ENCODE data around the gene CASS4.
A peak's percentile ranks its signal among the peaks of the same experiment; 100 is the strongest.

The CASS4 gene

DNA sequence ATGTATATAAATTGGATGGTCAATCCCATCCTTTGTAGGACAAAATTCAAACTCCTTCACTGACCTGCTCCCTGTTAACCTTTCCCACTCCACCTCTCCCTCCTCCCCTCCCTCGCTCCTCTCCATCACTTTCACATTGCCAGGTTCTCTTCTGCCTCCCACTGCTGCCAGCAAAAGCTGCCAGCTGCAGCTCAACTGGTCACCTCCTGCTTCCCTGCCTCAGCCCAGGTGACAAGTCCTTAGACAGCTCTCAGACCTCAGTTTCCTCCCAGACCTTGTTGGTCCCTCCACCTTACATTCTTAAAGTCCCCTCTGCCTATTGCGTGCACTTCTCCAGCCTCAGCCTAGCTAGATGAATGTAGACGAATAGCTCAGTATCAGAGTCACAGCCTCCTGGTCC is 33.1 kb downstream of the CASS4 start:
- no peak for DNase-seq (ENCODE audit: low spot score)

DNA sequence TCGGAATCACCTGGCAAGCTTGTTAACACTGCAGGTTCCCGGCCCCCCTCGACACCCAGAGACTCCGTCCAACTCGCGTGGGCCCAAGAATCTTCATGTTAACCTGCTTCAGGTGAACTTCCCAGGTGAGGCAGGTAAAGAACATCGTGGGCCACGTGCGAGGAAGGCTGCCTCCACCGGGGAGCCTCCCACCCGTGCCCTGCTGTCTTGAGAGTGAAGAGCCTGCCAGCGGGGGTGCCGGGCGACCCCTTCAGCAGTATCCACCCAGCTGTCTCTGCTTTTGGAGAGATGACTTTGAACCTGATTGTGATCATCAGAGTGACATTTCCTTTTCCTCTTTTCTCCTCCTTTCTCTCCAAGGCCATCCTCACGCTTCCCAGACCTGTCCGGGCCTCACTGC is 33.5 kb downstream of the CASS4 start:
- DNase-seq (ENCODE audit: low spot score) = no peak

- DNase-seq (ENCODE audit: low spot score) = no peak
These were observed 35.2 kb downstream of the CASS4 start for GRCh38 chr20:56447227-56447626.

- DNase-seq (ENCODE audit: low spot score) = no peak
These were observed 37.4 kb downstream of the CASS4 start for GRCh38 chr20:56449459-56449858.

- DNase-seq (ENCODE audit: low spot score) = no peak
These were observed 39.2 kb downstream of the CASS4 start for GRCh38 chr20:56451056-56451765.

DNA sequence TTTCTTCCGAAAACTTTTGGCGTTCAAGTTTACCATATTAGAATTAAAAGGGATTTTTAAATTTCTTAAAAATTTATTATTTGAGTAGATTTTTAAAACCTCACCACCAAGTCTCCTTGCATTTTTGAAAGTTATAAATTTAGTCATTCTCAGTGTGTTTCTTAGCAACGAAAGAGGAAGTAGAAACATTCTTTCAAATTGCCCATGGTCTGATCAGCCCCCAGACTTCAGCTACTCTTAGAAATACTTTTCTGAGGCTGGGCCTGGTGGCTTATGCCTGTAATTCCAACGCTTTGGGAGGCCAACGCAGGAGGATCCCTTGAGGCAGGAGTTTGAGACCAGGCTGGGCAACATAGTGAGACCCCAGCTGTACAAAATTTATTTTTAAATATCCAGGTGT is 41.3 kb downstream of the CASS4 start:
- no peak for DNase-seq (ENCODE audit: low spot score)

DNA sequence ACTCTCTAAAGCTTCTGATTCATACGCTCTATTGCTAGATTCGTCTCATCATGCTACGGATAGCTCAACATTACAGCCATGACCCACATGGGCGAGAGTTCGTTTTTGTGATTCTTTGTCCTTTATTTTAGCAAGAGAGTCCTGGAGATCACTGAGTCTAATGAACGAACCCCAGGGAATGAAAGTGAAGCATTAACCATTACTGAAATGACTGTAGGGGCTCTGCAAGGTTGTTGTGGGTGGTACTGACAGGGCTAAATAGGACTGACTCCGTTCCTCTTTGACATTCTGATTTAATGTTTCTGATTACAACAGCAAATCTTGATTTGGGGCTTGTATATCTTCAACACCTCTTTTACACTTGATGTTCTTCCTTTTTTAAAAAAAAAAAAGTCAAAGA is 42.7 kb downstream of the CASS4 start:
- DNase-seq (ENCODE audit: low spot score) = no peak

DNA sequence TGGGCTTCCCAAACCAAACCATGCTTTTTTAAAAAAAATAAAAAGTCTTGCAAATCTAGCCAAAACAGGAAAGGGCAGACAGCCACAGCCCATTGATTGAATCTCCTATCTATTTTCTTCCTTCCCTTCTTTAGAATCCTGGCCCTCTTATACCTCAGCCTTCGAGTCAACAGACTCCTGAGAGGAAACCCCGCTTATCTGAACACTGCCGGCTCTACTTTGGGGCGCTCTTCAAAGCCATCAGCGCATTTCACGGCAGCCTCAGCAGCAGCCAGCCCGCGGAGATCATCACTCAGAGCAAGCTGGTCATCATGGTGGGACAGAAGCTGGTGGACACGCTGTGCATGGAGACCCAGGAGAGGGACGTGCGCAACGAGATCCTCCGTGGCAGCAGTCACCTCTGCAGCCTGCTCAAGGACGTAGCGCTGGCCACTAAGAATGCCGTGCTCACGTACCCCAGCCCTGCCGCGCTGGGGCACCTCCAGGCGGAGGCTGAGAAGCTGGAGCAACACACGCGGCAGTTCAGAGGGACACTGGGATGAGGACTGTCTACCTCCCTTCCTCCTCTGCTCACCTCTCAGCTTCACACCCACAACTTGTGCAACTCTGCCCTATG is 46.3 kb downstream of the CASS4 start:
- DNase-seq (ENCODE audit: low spot score) = no peak

- DNase-seq (ENCODE audit: low spot score) = no peak
These were observed 48.4 kb downstream of the CASS4 start for GRCh38 chr20:56460459-56460858.

GRCh38 chr20:56461576-56461975 is 49.5 kb downstream of the CASS4 start:
- DNase-seq (ENCODE audit: low spot score) = no peak

DNA sequence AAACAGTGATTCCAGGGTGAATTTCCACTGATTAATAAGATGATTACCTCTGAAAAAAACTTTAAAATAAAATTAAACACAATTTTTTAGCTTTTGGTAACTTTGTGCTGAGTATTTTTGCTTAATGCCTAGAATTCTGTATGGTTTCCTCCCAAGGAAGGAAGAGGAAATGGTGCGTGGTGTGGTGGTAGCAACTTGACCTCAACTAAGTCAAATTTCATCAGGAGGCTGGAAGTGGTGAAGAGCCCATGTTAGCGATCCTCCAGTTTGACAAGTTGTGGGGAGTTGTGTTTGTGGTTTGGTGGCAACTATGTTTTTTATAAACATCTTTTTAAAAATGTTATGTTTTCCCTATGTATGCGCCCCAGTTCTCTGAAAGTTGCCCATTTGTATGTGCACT is 51.4 kb downstream of the CASS4 start:
- no peak for DNase-seq (ENCODE audit: low spot score)

GRCh38 chr20:56465997-56466396 is 53.9 kb downstream of the CASS4 start:
- no peak for DNase-seq (ENCODE audit: low spot score)

GRCh38 chr20:56467968-56468315 is 55.9 kb downstream of the CASS4 start:
- DNase-seq (ENCODE audit: low spot score) = no peak

- DNase-seq (ENCODE audit: low spot score) = peak; percentile 91
These were observed 56.4 kb downstream of the CASS4 start, which contains the start of gene RTF2 for GRCh38 chr20:56468316-56469076. Gene RTF2 (plus strand): TSS chr20:56468627. CDS start chr20:56468698, 71 bp downstream.

DNA sequence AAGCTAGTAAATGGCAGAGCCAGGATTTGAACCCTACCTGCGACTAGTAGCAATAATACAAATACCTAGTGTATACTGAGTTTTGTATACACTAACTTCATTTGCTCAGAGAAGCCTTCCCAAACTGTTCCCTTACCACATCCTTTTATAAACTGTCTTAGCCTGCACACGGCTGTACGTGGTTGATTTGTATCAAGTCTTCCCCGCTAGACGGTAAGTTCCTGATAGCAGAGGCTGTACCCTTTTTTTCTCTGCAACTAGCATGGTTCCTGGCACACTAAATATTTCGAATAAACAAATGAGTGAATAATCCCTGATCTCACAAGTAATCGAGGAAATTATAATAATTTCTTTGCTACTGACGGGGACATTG is 57.0 kb downstream of the CASS4 start:
- no peak for DNase-seq (ENCODE audit: low spot score)

DNA sequence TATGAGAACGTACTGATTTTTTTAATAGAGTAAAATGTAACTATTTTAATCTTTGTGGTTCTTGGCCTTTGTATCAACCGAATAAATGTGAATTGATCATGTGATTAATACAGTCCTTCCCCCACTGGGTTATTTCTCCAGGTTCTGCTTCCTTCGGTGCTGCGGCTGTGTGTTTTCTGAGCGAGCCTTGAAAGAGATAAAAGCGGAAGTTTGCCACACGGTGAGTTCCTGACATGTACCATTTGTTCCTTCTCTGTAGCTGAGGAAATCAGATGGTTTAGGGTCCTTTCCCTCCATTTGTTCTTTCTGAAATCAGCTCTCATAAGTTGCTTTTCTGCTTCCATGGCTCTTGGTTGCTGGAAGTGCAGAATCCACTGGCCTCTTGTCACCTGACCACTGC is 71.9 kb downstream of the CASS4 start:
- DNase-seq (ENCODE audit: low spot score) = no peak

- no peak for DNase-seq (ENCODE audit: low spot score)
These were observed 75.2 kb downstream of the CASS4 start for GRCh38 chr20:56487216-56487615.

DNA sequence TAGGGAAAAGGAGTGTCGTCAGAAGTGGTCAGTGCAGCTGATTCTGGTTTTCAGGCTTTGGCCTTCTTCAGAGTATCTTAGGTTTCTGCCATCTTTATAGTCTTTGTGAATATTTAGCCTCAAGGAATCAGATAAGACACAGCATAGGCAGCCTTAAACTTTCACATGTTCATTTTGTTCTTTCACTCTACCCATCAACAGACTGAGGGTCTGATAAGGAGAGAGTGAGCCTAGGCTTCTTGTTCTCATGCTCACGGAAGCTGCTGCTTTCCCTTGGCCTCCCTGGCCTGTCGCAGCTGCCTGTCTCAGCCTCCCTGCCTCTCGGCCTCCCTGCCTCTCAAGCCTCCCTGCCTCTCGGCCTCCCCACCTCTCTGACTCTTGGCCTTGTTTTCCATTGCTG is 76.5 kb downstream of the CASS4 start:
- DNase-seq (ENCODE audit: low spot score) = no peak

- DNase-seq (ENCODE audit: low spot score) = no peak
These were observed 89.1 kb downstream of the CASS4 start for GRCh38 chr20:56501116-56501515.

DNA sequence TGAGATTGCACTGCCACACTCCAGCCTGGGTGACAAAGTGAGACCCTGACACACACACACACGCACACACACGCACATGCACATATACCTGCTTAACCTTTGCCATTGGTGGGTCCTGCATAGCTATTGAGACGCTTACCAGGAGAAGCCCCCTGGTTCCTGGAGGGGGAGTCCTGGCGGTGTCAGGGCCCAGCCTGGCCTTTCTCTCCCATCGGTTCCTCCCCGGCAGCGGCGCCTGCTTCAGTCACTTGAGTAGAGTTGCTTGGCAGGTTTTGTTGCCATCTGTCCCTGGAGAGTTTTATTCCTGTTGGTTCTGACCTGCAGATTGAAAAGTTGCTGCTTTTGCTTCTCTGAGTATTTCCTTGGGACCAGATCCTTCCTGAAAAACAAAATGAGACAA is 91.9 kb downstream of the CASS4 start:
- no peak for DNase-seq (ENCODE audit: low spot score)

- DNase-seq (ENCODE audit: low spot score) = peak; percentile 12
These were observed 92.4 kb downstream of the CASS4 start for GRCh38 chr20:56504373-56505005.

- no peak for DNase-seq (ENCODE audit: low spot score)
These were observed 94.0 kb downstream of the CASS4 start for GRCh38 chr20:56506103-56506502.
